ENCODE data around the gene SPOUT1. TPM values are rescaled to one million over a fixed set of nuclear protein-coding genes. Genes with fewer than 3 reads are reported as not detected.

Gene SPOUT1
- total and polyA plus RNA-seq, 9 donors: 6.3 to 47.9 (median 25.5) TPM

- 91 to 94% (median 91%) methylated on average over 8 to 12 of the region's 12 CpGs for WGBS, 3 donors
- H3K36me3 ChIP-seq: no peaks in the 10 kb centered on the region
- H3K27me3 ChIP-seq: no peaks in the 10 kb centered on the region
- TF ChIP-seq POLR2A (IDR thresholded peaks at IDR 0.05): no peak
- no peak for TF ChIP-seq CTCF (IDR thresholded peaks at IDR 0.05)
- no peak for TF ChIP-seq EP300 (IDR thresholded peaks at IDR 0.05)
- no peaks in the 10 kb centered on the region for H3K4me1 ChIP-seq (ENCODE audit: insufficient read depth)
- intact Hi-C loops (cut with DNase I): no loop called here
- DNase-seq: no peak
- H3K4me3 ChIP-seq: no peak overlapping the region
- H3K9me3 ChIP-seq: no peaks in the 10 kb centered on the region
- no peak overlapping the region for H3K27ac ChIP-seq
Observed at GRCh38 chr9:128809036-128809599, 20.5 kb downstream of the SPOUT1 start.

GRCh38 chr9:128808543-128808942, 21.1 kb downstream of the SPOUT1 start:
- intact Hi-C loops (cut with DNase I): no loop called here
- DNase-seq: no peak
- no peak overlapping the region for H3K27ac ChIP-seq
- no peaks in the 10 kb centered on the region for H3K36me3 ChIP-seq
- no peak for TF ChIP-seq CTCF (IDR thresholded peaks at IDR 0.05)
- no peak for TF ChIP-seq EP300 (IDR thresholded peaks at IDR 0.05)
- TF ChIP-seq POLR2A (IDR thresholded peaks at IDR 0.05): no peak
- no peaks in the 10 kb centered on the region for H3K9me3 ChIP-seq
- no peak overlapping the region for H3K4me3 ChIP-seq
- H3K4me1 ChIP-seq (ENCODE audit: insufficient read depth): no peaks in the 10 kb centered on the region
- no peaks in the 10 kb centered on the region for H3K27me3 ChIP-seq
- 88 to 96% (median 90%) methylated on average over 3 of the region's 3 CpGs for WGBS, 3 donors

- no peaks in the 10 kb centered on the region for H3K36me3 ChIP-seq
- H3K4me1 ChIP-seq (ENCODE audit: insufficient read depth): no peaks in the 10 kb centered on the region
- intact Hi-C loops (cut with DNase I): no loop called here
- H3K9me3 ChIP-seq: no peaks in the 10 kb centered on the region
- no peak overlapping the region for H3K4me3 ChIP-seq
- no peak for TF ChIP-seq EP300 (IDR thresholded peaks at IDR 0.05)
- TF ChIP-seq POLR2A (IDR thresholded peaks at IDR 0.05): no peak
- no peak for TF ChIP-seq CTCF (IDR thresholded peaks at IDR 0.05)
- no peaks in the 10 kb centered on the region for H3K27me3 ChIP-seq
- no peak for DNase-seq
- 81 to 94% (median 86%) methylated on average over 11 to 14 of the region's 14 CpGs for WGBS, 3 donors
- no peak overlapping the region for H3K27ac ChIP-seq
Observed at GRCh38 chr9:128807827-128808226, 21.8 kb downstream of the SPOUT1 start.

- intact Hi-C loops (cut with DNase I): no loop called here
- no peaks in the 10 kb centered on the region for H3K36me3 ChIP-seq
- WGBS, 3 donors: 81 to 89% (median 84%) methylated on average over 14 of the region's 14 CpGs
- H3K9me3 ChIP-seq: no peaks in the 10 kb centered on the region
- no peaks in the 10 kb centered on the region for H3K4me1 ChIP-seq (ENCODE audit: insufficient read depth)
- H3K4me3 ChIP-seq: no peak overlapping the region
- no peak for DNase-seq
- H3K27me3 ChIP-seq: no peaks in the 10 kb centered on the region
- TF ChIP-seq CTCF (IDR thresholded peaks at IDR 0.05) (no peak), POLR2A (IDR thresholded peaks at IDR 0.05) (no peak), EP300 (IDR thresholded peaks at IDR 0.05) (no peak)
- H3K27ac ChIP-seq: no peak overlapping the region
Observed at GRCh38 chr9:128805661-128806060, 23.9 kb downstream of the SPOUT1 start.
